Activated CD8-positive, alpha-beta T cell treated with anti-CD3 and anti-CD28 coated beads for 36 hours (primary cell): ENCODE results near the gene BICRAL. TPM values are rescaled to one million over a fixed set of nuclear protein-coding genes. Genes with fewer than 3 reads are reported as not detected.

Experiments
- ATAC-seq: fragments of 200-7000 bp; cut with Tn5 transposase; one replicate; pipeline ENCODE4 v1.10.0; 2021; ENCODE audit warnings: mild to moderate bottlenecking, moderate library complexity
- CTCF ChIA-PET: fragments of 350-600 bp; sonication (Branson Sonifier 250); formaldehyde crosslinking; loops from one replicate; lab custom pipeline; 2021; ENCODE audit warnings: antibody characterized with exemption; lab: Charles Lee
- POLR2A ChIA-PET: fragments of 350-600 bp; sonication (Branson Sonifier 250); formaldehyde crosslinking; loops from one replicate; lab custom pipeline; 2021; ENCODE audit warnings: antibody characterized with exemption; lab: Charles Lee
- DNase-seq: peaks from one replicate; pipeline ENCODE4 v3.0.0-alpha.2; 2020
- H3K27ac Mint-ChIP-seq: one replicate; pipeline ENCODE4 v1.8.0; 2021; ENCODE audit warnings: mild to moderate bottlenecking, mixed read lengths
- H3K27me3 Mint-ChIP-seq: one replicate; pipeline ENCODE4 v1.8.0; 2021; ENCODE audit warnings: mixed read lengths
- H3K36me3 Mint-ChIP-seq: one replicate; pipeline ENCODE4 v1.8.0; 2021; ENCODE audit warnings: low read depth, mixed read lengths
- H3K4me1 Mint-ChIP-seq: one replicate; pipeline ENCODE4 v1.8.0; 2021; ENCODE audit warnings: low read depth, mixed read lengths
- H3K4me3 Mint-ChIP-seq: one replicate; pipeline ENCODE4 v1.8.0; 2021; ENCODE audit warnings: mild to moderate bottlenecking, moderate library complexity, mixed read lengths
- H3K9me3 Mint-ChIP-seq: one replicate; pipeline ENCODE4 v1.8.0; 2021; ENCODE audit warnings: mixed read lengths
- intact Hi-C: fragments of 100-400 bp; cut with micrococcal nuclease; formaldehyde crosslinking; loops from one replicate; pipeline ENCODE4 v1.10.0; 2022
- total RNA-seq, 2 experiments: library from RNA; stranded (reverse); gene quantifications; one replicate each; pipeline ENCODE4 v1.2.3, GENCODE V29; 2021
- TF ChIP-seq, protein P1 (sequence below): fragments of 200-600 bp; IDR thresholded peaks from one replicate; pipeline ENCODE4 v1.8.0; 2022; ENCODE audit warnings: antibody characterized with exemption, mild to moderate bottlenecking

BICRAL gene
- total RNA-seq, 2 experiments from 2014 or later: 9.7 to 9.8 TPM

DNA sequence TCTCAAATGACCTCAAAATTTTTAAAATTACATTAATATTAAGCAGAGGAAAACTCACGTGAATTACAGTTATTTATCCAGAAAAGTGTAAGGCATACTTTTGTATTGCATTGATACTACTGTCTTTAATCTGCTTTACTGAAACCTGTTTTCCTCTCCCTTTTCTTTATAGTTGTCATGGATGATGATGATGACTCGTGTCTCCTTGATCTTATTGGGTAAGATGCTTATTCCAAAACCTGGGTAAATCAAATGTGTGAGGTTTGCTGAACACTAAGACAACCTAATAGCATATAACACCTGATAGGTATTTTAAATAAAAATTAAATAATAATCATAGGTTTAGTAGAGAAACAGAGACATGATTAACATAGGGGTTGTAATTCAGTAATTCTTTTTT is 40.0 kb downstream of the BICRAL start:
- Mint-ChIP-seq H3K27ac (no peak overlapping the region), H3K4me1 (peaks cover 24% of the 10 kb centered on the region), H3K4me3 (no peak overlapping the region), H3K36me3 (peaks cover 2% of the 10 kb centered on the region), H3K27me3 (no peaks in the 10 kb centered on the region), H3K9me3 (no peaks in the 10 kb centered on the region)
- no peak for ATAC-seq
- ChIA-PET POLR2A (no interaction called here), CTCF (no interaction called here)
- TF ChIP-seq, protein P1, sequence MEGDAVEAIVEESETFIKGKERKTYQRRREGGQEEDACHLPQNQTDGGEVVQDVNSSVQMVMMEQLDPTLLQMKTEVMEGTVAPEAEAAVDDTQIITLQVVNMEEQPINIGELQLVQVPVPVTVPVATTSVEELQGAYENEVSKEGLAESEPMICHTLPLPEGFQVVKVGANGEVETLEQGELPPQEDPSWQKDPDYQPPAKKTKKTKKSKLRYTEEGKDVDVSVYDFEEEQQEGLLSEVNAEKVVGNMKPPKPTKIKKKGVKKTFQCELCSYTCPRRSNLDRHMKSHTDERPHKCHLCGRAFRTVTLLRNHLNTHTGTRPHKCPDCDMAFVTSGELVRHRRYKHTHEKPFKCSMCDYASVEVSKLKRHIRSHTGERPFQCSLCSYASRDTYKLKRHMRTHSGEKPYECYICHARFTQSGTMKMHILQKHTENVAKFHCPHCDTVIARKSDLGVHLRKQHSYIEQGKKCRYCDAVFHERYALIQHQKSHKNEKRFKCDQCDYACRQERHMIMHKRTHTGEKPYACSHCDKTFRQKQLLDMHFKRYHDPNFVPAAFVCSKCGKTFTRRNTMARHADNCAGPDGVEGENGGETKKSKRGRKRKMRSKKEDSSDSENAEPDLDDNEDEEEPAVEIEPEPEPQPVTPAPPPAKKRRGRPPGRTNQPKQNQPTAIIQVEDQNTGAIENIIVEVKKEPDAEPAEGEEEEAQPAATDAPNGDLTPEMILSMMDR: no peak
- intact Hi-C loops: no loop called here
- no peak for DNase-seq

DNA sequence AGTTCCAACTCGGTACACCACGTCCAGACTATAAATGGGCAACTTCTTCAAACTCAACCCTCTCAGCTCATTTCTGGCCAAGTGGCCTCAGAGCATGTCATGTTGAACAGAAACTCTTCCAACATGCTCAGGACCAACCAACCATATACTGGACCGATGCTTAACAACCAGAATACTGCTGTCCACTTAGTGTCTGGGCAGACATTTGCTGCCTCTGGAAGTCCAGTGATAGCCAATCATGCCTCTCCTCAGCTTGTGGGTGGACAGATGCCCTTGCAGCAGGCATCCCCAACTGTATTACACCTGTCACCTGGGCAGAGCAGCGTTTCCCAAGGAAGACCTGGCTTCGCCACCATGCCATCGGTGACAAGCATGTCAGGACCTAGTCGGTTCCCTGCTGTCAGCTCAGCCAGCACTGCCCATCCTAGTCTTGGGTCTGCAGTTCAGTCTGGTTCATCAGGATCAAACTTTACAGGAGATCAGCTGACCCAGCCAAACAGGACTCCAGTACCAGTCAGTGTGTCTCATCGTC is 47.8 kb downstream of the BICRAL start:
- no peak for DNase-seq
- no peak overlapping the region for H3K27ac Mint-ChIP-seq
- H3K27me3 Mint-ChIP-seq: no peaks in the 10 kb centered on the region
- ChIA-PET POLR2A (interaction anchor here (1.0 kb wide), 1 partner anchor 47 kb away, joined by 3 read pairs; no protein-coding TSS in a partner anchor), CTCF (no interaction called here)
- ATAC-seq: no peak
- TF ChIP-seq, protein P1: no peak
- H3K36me3 Mint-ChIP-seq: peaks cover 17% of the 10 kb centered on the region
- no peaks in the 10 kb centered on the region for H3K9me3 Mint-ChIP-seq
- H3K4me1 Mint-ChIP-seq: peaks cover 4% of the 10 kb centered on the region
- intact Hi-C loops: no loop called here
- no peak overlapping the region for H3K4me3 Mint-ChIP-seq

DNA sequence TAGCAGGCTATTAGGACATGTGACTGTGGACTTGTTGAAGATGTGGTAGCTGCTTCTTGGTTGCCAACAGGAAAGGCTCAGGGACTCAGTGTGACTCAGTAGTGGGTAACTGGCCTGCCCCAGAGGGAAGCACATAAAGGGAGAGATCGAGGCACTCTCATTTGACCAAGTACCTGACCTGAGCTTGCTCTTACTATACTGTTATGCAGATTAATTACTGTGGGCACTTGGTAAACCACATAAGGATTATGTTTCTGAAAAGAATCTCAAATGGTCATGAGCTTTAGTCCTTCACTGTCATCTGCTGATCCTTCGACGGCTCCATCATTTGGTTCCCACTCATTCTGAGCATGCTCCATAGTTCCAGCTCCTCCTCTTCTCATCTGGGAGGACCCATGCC is 49.4 kb downstream of the BICRAL start:
- no peak overlapping the region for H3K27ac Mint-ChIP-seq
- TF ChIP-seq, protein P1: no peak
- no peak overlapping the region for H3K4me3 Mint-ChIP-seq
- ATAC-seq: no peak
- H3K4me1 Mint-ChIP-seq: peaks cover 6% of the 10 kb centered on the region
- ChIA-PET CTCF (interaction anchor here (0.6 to 1.3 kb wide), 5 partner anchors 15 to 499 kb away, joined by 3 to 7 read pairs (median 5); no protein-coding TSS in a partner anchor), POLR2A (interaction anchor here (1.3 to 1.7 kb wide), 2 partner anchors 11 to 13 kb away, joined by 4 to 6 read pairs; no protein-coding TSS in a partner anchor)
- peaks cover 17% of the 10 kb centered on the region for H3K36me3 Mint-ChIP-seq
- no peaks in the 10 kb centered on the region for H3K27me3 Mint-ChIP-seq
- no peak for DNase-seq
- intact Hi-C loops: no loop called here
- H3K9me3 Mint-ChIP-seq: no peaks in the 10 kb centered on the region

DNA sequence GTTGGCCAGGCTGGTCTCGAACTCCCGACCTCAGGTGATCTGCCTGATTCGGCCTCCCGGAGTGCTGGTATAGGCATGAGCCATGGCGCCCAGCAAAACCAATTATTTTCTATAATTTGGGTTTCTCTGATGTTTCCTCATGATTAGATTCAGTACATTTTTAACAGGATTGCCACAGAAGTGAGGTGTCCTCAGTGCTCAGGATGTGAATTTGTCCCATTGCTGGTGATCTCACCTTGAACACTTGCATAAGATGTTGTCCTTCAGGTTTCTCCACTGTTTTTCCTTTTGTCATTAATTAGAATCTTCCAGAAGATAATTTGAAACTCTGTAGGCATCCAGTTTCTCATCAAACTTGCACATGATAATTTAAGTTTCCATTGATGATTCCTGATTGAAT is 52.2 kb downstream of the BICRAL start:
- Mint-ChIP-seq H3K4me3 (no peak overlapping the region), H3K27ac (no peak overlapping the region), H3K36me3 (peaks cover 5% of the 10 kb centered on the region), H3K4me1 (peaks cover 6% of the 10 kb centered on the region), H3K27me3 (no peaks in the 10 kb centered on the region), H3K9me3 (no peaks in the 10 kb centered on the region)
- DNase-seq (no peak), ATAC-seq (no peak)
- ChIA-PET CTCF (interaction anchor here (0.7 to 1.2 kb wide), 2 partner anchors 108 to 206 kb away, joined by 3 read pairs; no protein-coding TSS in a partner anchor), POLR2A (interaction anchor here (1.2 kb wide), 1 partner anchor 104 kb away, joined by 6 read pairs; no protein-coding TSS in a partner anchor)
- intact Hi-C loops: no loop called here
- TF ChIP-seq, protein P1: no peak

DNA sequence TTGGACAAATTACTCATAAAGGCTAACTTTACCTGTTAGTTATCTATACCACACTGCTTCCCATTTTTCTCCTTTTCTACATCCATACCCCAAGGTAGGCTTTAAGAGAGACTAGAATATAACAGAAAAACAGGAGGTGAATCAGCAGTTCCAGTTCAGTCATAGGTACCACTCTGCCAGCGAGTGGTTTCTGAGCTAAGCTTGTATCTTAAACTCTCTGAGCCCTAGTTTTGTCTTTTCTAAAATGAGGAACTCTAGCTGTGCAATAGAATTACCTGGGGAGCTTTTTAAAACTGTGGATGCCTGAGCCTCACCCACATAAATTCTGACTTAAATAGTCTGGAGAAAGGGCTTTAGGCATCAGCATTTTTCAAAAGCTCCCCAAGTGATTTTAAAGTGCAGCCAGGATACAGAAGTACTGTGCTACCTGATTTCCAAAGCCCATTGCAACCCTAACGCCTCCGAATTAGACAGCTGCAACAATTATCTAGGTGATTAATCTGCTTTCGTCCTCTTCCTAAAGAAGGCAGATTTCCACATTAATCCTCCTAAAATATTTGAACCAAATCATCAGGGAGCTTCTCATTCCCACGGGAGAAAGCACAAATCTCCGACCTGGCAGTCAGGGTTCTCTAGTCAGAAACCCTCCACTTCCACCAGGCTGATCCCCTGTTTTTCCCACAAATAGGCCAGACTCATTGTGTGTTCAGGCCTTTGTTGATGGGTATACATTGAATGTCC is 60.2 kb downstream of the BICRAL start:
- ATAC-seq: no peak
- intact Hi-C loops: no loop called here
- ChIA-PET POLR2A (no interaction called here), CTCF (no interaction called here)
- Mint-ChIP-seq H3K4me3 (no peak overlapping the region), H3K4me1 (peaks cover 14% of the 10 kb centered on the region), H3K9me3 (no peaks in the 10 kb centered on the region), H3K27ac (peak overlapping the region; percentile 10), H3K36me3 (peaks cover 2% of the 10 kb centered on the region), H3K27me3 (no peaks in the 10 kb centered on the region)
- DNase-seq: no peak
- TF ChIP-seq, protein P1: no peak
